A549 (cell line): ENCODE data around the gene PTPRF. TPM values are rescaled to one million over a fixed set of nuclear protein-coding genes. Genes with fewer than 3 reads are reported as not detected.
A peak's percentile ranks its signal among the peaks of the same experiment; 100 is the strongest.

Experiments
- ATAC-seq, 2 experiments: fragments of 200-7000 bp in 1 of 2; fragments of >200 bp in 1 of 2; cut with Nextera tagmentation in 1 of 2; cut with Tn5 transposase in 1 of 2; 3 replicates each; pipeline versions ENCODE4 v1.8.0 to v1.9.1; 2018 to 2020; ENCODE audit warnings: mild to moderate bottlenecking in 1 of 2, moderate library complexity in 1 of 2
- CTCF ChIA-PET: fragments of 300-600 bp; sonication (Branson Sonifier 250); formaldehyde crosslinking; extraction: SDS; loops from one replicate; lab custom pipeline; 2021; ENCODE audit warnings: antibody characterized with exemption, inconsistent platforms; lab: Yijun Ruan, JAX
- POLR2A ChIA-PET: fragments of 350-600 bp; formaldehyde crosslinking; extraction: SDS; loops from one replicate; lab custom pipeline; 2021; ENCODE audit warnings: antibody characterized with exemption, inconsistent platforms; lab: Yijun Ruan, JAX
- DNase-seq, 2 experiments: peaks; one replicate each; pipeline versions ENCODE4 v3.0.0 to v3.0.0-alpha.2; 2011 to 2016; ENCODE audit warnings: low read depth in 1 of 2, low spot score in 1 of 2
- FAIRE-seq: peaks from 2 replicates; lab custom pipeline; 2011; peaks lifted over from hg19 to GRCh38; lab: Jason Lieb, UNC
- H3K27ac ChIP-seq, 2 experiments: fragments of >200 bp; sonication (Bioruptor Twin); formaldehyde crosslinking; 3 replicates each; pipeline ENCODE4 v1.5.1; 2016 to 2017
- H3K4me1 ChIP-seq: fragments of >200 bp; sonication (Bioruptor Twin); formaldehyde crosslinking; 3 replicates; pipeline ENCODE4 v1.6.1; 2016
- H3K4me2 ChIP-seq: fragments of >200 bp; sonication (Bioruptor Twin); formaldehyde crosslinking; 3 replicates; pipeline ENCODE4 v1.6.1; 2016
- H3K4me3 ChIP-seq: fragments of >200 bp; sonication (Bioruptor Twin); formaldehyde crosslinking; 3 replicates; pipeline ENCODE4 v1.5.1; 2016
- H3K9me3 ChIP-seq: fragments of >200 bp; sonication (Bioruptor Twin); formaldehyde crosslinking; 3 replicates; pipeline ENCODE4 v1.6.1; 2016
- CBX2 ChIP-seq: fragments of 200-600 bp; sonication (generic); IDR thresholded peaks from 2 replicates; pipeline ENCODE4 v1.6.1; 2016; ENCODE audit warnings: low read depth, mild to moderate bottlenecking, borderline replicate concordance
- CEBPB ChIP-seq, 2 experiments: fragments of >200 bp in 1 of 2; sonication (Bioruptor Twin) in 1 of 2; formaldehyde crosslinking in 1 of 2; IDR thresholded peaks; 2 replicates each; pipeline ENCODE4 v1.6.1; 2012 to 2016
- CHD4 ChIP-seq: fragments of 200-600 bp; sonication (generic); IDR thresholded peaks from 2 replicates; pipeline ENCODE4 v1.6.1; 2016; ENCODE audit warnings: antibody characterized with exemption, mild to moderate bottlenecking, borderline replicate concordance
- CTCF ChIP-seq: fragments of >200 bp; sonication (Bioruptor Twin); formaldehyde crosslinking; IDR thresholded peaks from 3 replicates; pipeline ENCODE4 v1.5.1; 2016
- E2F6 ChIP-seq: IDR thresholded peaks from 2 replicates; pipeline ENCODE4 v1.6.1; 2012; ENCODE audit warnings: low read depth, borderline replicate concordance
- ELK1 ChIP-seq: fragments of 150-350 bp; IDR thresholded peaks from 2 replicates; pipeline ENCODE4 v1.6.1; 2014; ENCODE audit warnings: low read depth, mild to moderate bottlenecking, low read length
- EP300 ChIP-seq, 2 experiments: fragments of >200 bp; sonication (Bioruptor Twin); formaldehyde crosslinking; IDR thresholded peaks; 2 replicates in 1 of 2; 3 replicates in 1 of 2; pipeline ENCODE4 v1.6.1; 2016 to 2017
- FOSL2 ChIP-seq, 2 experiments: fragments of 450-650 bp in 1 of 2; fragments of >200 bp in 1 of 2; sonication (Bioruptor Twin) in 1 of 2; formaldehyde crosslinking; IDR thresholded peaks; 2 replicates each; pipeline versions ENCODE4 v1.5.0 to v1.6.1; 2016 to 2020; ENCODE audit warnings: mild to moderate bottlenecking in 1 of 2, moderate library complexity in 1 of 2
- FOXS1 ChIP-seq: fragments of 250-450 bp; sonication (Bioruptor Pico); IDR thresholded peaks from 2 replicates; pipeline ENCODE4 v1.5.0; 2020; ENCODE audit warnings: mild to moderate bottlenecking, moderate library complexity
- GATA3 ChIP-seq: IDR thresholded peaks from 2 replicates; pipeline ENCODE4 v1.6.1; 2012; ENCODE audit warnings: borderline replicate concordance
- HOXB5 ChIP-seq: fragments of 250-450 bp; sonication (Bioruptor Pico); IDR thresholded peaks from 2 replicates; pipeline ENCODE4 v1.5.0; 2020; ENCODE audit warnings: mild to moderate bottlenecking, moderate library complexity
- JUN ChIP-seq, 2 experiments: fragments of >200 bp; sonication (Bioruptor Twin); formaldehyde crosslinking; IDR thresholded peaks; 2 replicates in 1 of 2; 3 replicates in 1 of 2; pipeline ENCODE4 v1.6.1; 2016 to 2017
- JUNB ChIP-seq: fragments of >200 bp; sonication (Bioruptor Twin); formaldehyde crosslinking; IDR thresholded peaks from 2 replicates; pipeline ENCODE4 v1.6.1; 2016
- KDM1A ChIP-seq: fragments of 200-600 bp; sonication (generic); IDR thresholded peaks from 2 replicates; pipeline ENCODE4 v1.6.1; 2016; ENCODE audit warnings: low read depth, mild to moderate bottlenecking
- KDM5A ChIP-seq: fragments of 200-600 bp; sonication (generic); IDR thresholded peaks from 2 replicates; pipeline ENCODE4 v1.6.1; 2016; ENCODE audit warnings: antibody characterized with exemption, mild to moderate bottlenecking
- MAFK ChIP-seq: fragments of 450-650 bp; IDR thresholded peaks from 2 replicates; pipeline ENCODE4 v1.6.1; 2014; ENCODE audit not compliant: partially characterized antibody
- MAX ChIP-seq: IDR thresholded peaks from 2 replicates; pipeline ENCODE4 v1.6.1; 2012
- NR3C1 ChIP-seq: fragments of >200 bp; sonication (Bioruptor Twin); formaldehyde crosslinking; IDR thresholded peaks from 3 replicates; pipeline ENCODE4 v1.6.1; 2017
- PHF8 ChIP-seq: fragments of 200-600 bp; sonication (generic); IDR thresholded peaks from 2 replicates; pipeline ENCODE4 v1.6.1; 2016; ENCODE audit warnings: low read depth, mild to moderate bottlenecking, antibody characterized with exemption, moderate library complexity, borderline replicate concordance
- RAD21 ChIP-seq, 2 experiments: fragments of >200 bp in 1 of 2; sonication (Bioruptor Twin) in 1 of 2; formaldehyde crosslinking in 1 of 2; IDR thresholded peaks in 1 of 2; conservative IDR thresholded peaks in 1 of 2; 2 replicates in 1 of 2; 3 replicates in 1 of 2; pipeline ENCODE4 v1.6.1; 2012 to 2018; ENCODE audit warnings: inconsistent platforms in 1 of 2
- RARB ChIP-seq: fragments of 250-450 bp; sonication (Bioruptor Pico); IDR thresholded peaks from 2 replicates; pipeline ENCODE4 v1.8.0; 2021; ENCODE audit warnings: mild to moderate bottlenecking, moderate library complexity
- RFX5 ChIP-seq: fragments of 450-650 bp; IDR thresholded peaks from 2 replicates; pipeline ENCODE4 v1.7.1; 2014; ENCODE audit warnings: antibody characterized with exemption, mild to moderate bottlenecking, moderate library complexity
- RNF2 ChIP-seq: fragments of 200-600 bp; sonication (generic); IDR thresholded peaks from 2 replicates; pipeline ENCODE4 v1.6.1; 2016; ENCODE audit warnings: low read depth, mild to moderate bottlenecking, antibody characterized with exemption, moderate library complexity, borderline replicate concordance
- SMC3 ChIP-seq: fragments of >200 bp; sonication (Bioruptor Twin); formaldehyde crosslinking; IDR thresholded peaks from 3 replicates; pipeline ENCODE4 v1.6.1; 2018; ENCODE audit warnings: inconsistent platforms
- TFCP2L1 ChIP-seq: fragments of 250-450 bp; sonication (Bioruptor Pico); IDR thresholded peaks from 2 replicates; pipeline ENCODE4 v1.5.0; 2021; ENCODE audit warnings: mild to moderate bottlenecking
- ZC3H11A ChIP-seq: fragments of 450-650 bp; IDR thresholded peaks from 2 replicates; pipeline ENCODE4 v1.6.1; 2014; ENCODE audit warnings: antibody characterized with exemption, mild to moderate bottlenecking
- WGBS: methylation state at CpG from one replicate; pipeline ENCODE4 v1.1.6; 2017; ENCODE audit errors: missing lambda C conversion rate; 5-methylcytosine and 5-hydroxymethylcytosine counted together
- polyA plus RNA-seq, 4 experiments: library from polyadenylated mRNA; depleted of rRNA in 3 of 4; stranded (reverse); fragments of >200 nt; fragmentation: RNase III in 1 of 4; extraction: RNeasy Plus Mini Kit Qiagen cat#74134 plus additional on column Dnase treatment in 1 of 4; gene quantifications; 2 replicates in 3 of 4; 3 replicates in 1 of 4; pipeline ENCODE4 v1.2.3, GENCODE V29; 2011 to 2017
- TF ChIP-seq, protein P1 (sequence below): fragments of 250-450 bp; sonication (Bioruptor Pico); IDR thresholded peaks from 2 replicates; pipeline ENCODE4 v1.5.0; 2020; ENCODE audit warnings: low read depth, mild to moderate bottlenecking, moderate library complexity
- TF ChIP-seq, protein P2 (sequence below): fragments of >200 bp; sonication (Bioruptor Twin); formaldehyde crosslinking; IDR thresholded peaks from 2 replicates; pipeline ENCODE4 v1.6.1; 2016

The PTPRF gene
- polyA plus RNA-seq, 2 of the 4 experiments (the other 2 are of a cell fraction), result 68.5 to 96.5 TPM

- Histone ChIP-seq H3K4me3 (no peak overlapping the region), H3K9me3 (no peaks in the 10 kb centered on the region; the same call in 2 of the 3 replicates), H3K4me2 (peak overlapping the region; percentile 55), H3K27ac (peak overlapping the region; percentile 78 to 100), H3K4me1 (peaks cover 40% of the 10 kb centered on the region)
- WGBS, result 95% methylated on average over 1 of the region's 1 CpG
- TF ChIP-seq JUN (IDR thresholded peaks at IDR 0.05), result no peak
- no peak for TF ChIP-seq ELK1
- no peak for TF ChIP-seq MAX
- TF ChIP-seq RNF2, result no peak
- TF ChIP-seq KDM5A, result no peak
- ChIA-PET POLR2A (interaction anchor here (0.6 to 0.7 kb wide), 2 partner anchors 132 to 195 kb away, joined by 3 read pairs; no protein-coding TSS in a partner anchor), CTCF (interaction anchor here (0.6 to 1.1 kb wide), 4 partner anchors 10 to 52 kb away, joined by 3 to 4 read pairs (median 3); no protein-coding TSS in a partner anchor)
- DNase-seq (no peak), ATAC-seq (no peak), FAIRE-seq (no peak)
These were observed 8.3 kb upstream of the PTPRF start for GRCh38 chr1:43522431-43522775.

DNA sequence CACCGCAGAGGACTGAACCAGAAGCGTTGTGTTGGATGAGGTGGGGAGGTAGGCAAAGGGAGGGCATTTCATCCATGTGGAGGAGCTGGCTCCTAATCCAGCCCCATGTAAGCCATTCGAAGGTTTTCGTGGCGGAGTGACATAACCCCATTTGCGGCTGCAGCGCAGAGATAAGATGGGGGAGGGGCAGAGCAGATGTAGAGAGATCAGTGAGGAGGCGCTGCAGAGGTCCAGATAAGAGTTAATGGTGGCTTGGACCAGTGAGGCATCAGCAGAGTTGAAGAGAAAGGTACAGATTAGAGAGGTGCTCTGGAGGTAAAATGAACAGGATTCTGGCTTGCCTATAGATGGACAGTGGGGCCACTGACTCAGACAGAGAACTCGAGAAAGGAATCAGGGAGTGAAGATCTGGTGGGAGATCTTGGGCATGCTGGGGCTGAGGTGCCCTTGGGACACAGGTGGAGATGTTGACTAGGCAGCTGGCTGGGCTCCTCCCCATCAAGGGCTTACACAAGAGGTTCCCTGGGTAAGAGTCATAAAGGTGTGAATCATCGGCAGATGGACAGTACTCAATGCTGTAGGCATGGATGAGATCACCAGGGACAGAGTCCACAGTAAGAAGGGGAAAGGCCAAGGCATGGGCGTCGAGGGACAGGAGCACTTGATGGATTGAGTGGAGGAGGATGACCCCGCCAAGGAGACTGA, 7.8 kb upstream of the PTPRF start:
- DNase-seq, result peak; percentile 92 to 97
- Histone ChIP-seq H3K9me3 (no peaks in the 10 kb centered on the region), H3K4me2 (peak overlapping the region; percentile 55), H3K4me1 (peaks cover 40% of the 10 kb centered on the region), H3K27ac (peak overlapping the region; percentile 78 to 100), H3K4me3 (no peak overlapping the region)
- POLR2A ChIA-PET, result interaction anchor here (0.7 kb wide), 1 partner anchor 195 kb away, joined by 3 read pairs; no protein-coding TSS in a partner anchor
- ATAC-seq, result peak; percentile 91 to 98
- TF ChIP-seq NR3C1 (no peak), FOXS1 (CRISPR knock-in tag) (no peak), SMC3 (peak; percentile 11; the same call in 1 of the 3 replicates), CHD4 (no peak), GATA3 (peak; percentile 66; the same call in 1 of the 2 replicates), ZC3H11A (no peak), MAFK (no peak), CTCF (no peak), RAD21 (conservative IDR thresholded peaks at IDR 0.05 in 1 of 2, IDR thresholded peaks at IDR 0.05 in 1 of 2) (no peak), JUN (IDR thresholded peaks at IDR 0.05) (peak; percentile 44 to 70; a peak in 4 of 5 replicates), HOXB5 (peak; percentile 83), RFX5 (no peak), RARB (CRISPR knock-in tag) (no peak), TFCP2L1 (no peak), EP300 (IDR thresholded peaks at IDR 0.05) (peak; percentile 32 to 39; a peak in 1 of 5 replicates), ELK1 (no peak), PHF8 (no peak), E2F6 (peak; percentile 78; the same call in 1 of the 2 replicates), MAX (peak; percentile 94), KDM1A (no peak), FOSL2 (IDR thresholded peaks at IDR 0.05) (peak; percentile 77), FOSL2 (CRISPR knock-in tag; IDR thresholded peaks at IDR 0.05) (peak; percentile 93), JUNB (peak; percentile 75), CBX2 (no peak), CEBPB (IDR thresholded peaks at IDR 0.05) (peak in 1 of 2 experiments; percentile 86; a peak in 2 of 4 replicates), RNF2 (no peak)
- TF ChIP-seq, protein P1, sequence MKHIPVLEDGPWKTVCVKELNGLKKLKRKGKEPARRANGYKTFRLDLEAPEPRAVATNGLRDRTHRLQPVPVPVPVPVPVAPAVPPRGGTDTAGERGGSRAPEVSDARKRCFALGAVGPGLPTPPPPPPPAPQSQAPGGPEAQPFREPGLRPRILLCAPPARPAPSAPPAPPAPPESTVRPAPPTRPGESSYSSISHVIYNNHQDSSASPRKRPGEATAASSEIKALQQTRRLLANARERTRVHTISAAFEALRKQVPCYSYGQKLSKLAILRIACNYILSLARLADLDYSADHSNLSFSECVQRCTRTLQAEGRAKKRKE, result peak; percentile 68; the same call in 1 of the 2 replicates
- TF ChIP-seq, protein P2, sequence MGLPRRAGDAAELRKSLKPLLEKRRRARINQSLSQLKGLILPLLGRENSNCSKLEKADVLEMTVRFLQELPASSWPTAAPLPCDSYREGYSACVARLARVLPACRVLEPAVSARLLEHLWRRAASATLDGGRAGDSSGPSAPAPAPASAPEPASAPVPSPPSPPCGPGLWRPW, result no peak
- 63% methylated on average over 13 of the region's 13 CpGs for WGBS
- FAIRE-seq, result peak; percentile 81
- CTCF ChIA-PET, result interaction anchor here (1.0 kb wide), 1 partner anchor 14 kb away, joined by 4 read pairs; no protein-coding TSS in a partner anchor
